Stimulated activated CD8-positive, alpha-beta memory T cell treated with anti-CD3 and anti-CD28 coated beads, Interleukin-4, amount 100 ng/mL, for 4 hours (primary cell): ENCODE data around the gene ISG20.
"Not testable (repeated sequence)": the region's sequence is repeated elsewhere in the genome, so short reads cannot be mapped to it uniquely, and the experiment has no call there.

Experiments
- DNase-seq, 2 donors: peaks; one replicate each; pipeline ENCODE4 v3.0.0-alpha.2; 2020; ENCODE audit warnings: low read depth in 2 of 2, low spot score in 1 of 2

The ISG20 gene

GRCh38 chr15:88618686-88619085 lies 20.1 kb upstream of the ISG20 start:
- DNase-seq, result no peak

GRCh38 chr15:88619796-88620195 lies 19.0 kb upstream of the ISG20 start:
- no peak for DNase-seq

DNA sequence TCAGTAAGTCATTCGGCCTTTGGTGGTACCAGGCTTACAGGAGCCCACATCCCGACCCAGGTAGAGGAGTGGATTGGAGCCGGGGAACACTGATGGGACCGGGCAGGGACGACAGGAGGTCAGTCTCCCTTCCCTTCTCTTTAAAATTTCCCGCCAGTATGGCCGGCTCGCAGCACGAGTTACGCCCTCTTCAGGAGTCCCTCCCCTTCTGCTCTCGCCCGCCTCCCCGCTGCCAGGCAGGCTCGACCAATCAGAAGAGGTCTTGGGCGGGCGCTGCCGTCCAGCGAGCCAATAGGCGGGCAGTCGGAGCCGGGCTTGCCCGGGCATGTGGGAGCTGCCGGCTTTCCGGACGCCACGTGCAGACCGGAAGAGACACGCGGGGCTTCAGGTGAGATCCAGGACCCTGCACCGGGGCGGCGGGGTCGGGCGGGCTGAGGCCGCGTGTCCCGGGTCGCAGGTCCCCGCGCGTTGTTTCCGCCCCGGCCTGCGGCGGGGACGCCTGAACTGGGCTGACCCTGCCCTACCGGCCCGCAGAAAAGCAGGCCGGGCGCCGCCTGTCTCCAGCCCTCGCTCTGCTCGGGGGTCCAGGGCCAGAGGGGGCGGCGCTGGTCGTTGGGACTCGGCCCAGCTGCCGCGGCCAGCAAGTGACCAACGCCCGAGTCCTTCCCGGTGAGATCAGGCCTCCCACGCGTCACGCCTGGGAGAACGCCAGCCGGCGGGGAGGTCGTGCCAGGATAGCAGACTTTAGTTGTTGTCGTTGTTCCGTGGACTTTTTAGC lies 17.6 kb upstream of the ISG20 start, which contains the start of gene AEN:
Gene AEN (plus strand): TSS at position 346 of the 778 bp plus-strand sequence. CDS start 4,870 bp downstream, outside the sequence.
- DNase-seq, result peak; percentile 84 to 90

- no peak for DNase-seq
These were observed 16.8 kb upstream of the ISG20 start for GRCh38 chr15:88621789-88622604.

DNA sequence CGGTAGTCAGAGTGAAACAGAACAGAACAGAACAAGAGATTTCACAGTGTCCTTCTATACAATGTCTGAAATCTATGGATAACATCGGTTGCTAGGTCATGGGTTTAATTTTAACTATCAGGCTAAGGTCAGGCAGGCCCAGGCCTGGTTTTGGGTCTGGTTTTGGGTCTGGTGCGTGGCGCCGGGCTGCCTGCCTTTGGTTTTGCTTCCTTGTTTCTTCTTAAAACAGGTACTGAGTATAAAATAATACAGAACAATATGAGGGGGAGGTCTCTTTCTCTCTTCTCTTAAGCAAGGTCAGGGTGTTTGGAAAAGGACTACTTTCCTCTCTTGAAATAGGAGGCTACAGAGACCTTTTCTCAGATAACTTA lies 16.2 kb upstream of the ISG20 start:
- DNase-seq, result no peak

- DNase-seq, result no peak
These were observed 15.8 kb upstream of the ISG20 start for GRCh38 chr15:88623061-88623460.

GRCh38 chr15:88623632-88624031 lies 15.2 kb upstream of the ISG20 start:
- no peak for DNase-seq

GRCh38 chr15:88624156-88624970 lies 14.5 kb upstream of the ISG20 start:
- DNase-seq, result no peak

DNA sequence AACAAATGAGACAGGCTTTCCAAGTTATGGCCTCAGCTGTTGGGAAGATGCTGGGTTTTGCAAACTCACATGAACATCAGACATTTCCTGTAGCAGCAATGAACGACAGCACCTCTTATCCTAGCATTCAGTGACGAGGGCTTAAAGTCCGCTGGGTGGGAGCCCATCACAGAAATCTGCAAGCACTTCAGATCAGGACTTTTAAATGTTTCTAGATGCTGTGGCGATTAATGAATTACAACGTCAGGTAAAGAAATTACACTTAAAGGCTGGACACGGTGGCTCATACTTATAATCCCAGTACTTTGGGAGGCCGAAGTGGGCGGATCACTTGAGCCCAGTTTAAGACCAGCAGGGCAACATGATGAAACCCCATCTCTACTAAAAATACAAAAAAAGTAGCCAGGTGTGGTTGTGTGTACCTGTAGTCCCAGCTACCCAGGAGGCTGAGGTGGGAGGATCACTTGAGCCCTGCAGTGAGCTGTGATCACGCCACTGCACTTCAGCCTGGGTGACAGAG lies 13.8 kb upstream of the ISG20 start:
- no peak for DNase-seq

DNA sequence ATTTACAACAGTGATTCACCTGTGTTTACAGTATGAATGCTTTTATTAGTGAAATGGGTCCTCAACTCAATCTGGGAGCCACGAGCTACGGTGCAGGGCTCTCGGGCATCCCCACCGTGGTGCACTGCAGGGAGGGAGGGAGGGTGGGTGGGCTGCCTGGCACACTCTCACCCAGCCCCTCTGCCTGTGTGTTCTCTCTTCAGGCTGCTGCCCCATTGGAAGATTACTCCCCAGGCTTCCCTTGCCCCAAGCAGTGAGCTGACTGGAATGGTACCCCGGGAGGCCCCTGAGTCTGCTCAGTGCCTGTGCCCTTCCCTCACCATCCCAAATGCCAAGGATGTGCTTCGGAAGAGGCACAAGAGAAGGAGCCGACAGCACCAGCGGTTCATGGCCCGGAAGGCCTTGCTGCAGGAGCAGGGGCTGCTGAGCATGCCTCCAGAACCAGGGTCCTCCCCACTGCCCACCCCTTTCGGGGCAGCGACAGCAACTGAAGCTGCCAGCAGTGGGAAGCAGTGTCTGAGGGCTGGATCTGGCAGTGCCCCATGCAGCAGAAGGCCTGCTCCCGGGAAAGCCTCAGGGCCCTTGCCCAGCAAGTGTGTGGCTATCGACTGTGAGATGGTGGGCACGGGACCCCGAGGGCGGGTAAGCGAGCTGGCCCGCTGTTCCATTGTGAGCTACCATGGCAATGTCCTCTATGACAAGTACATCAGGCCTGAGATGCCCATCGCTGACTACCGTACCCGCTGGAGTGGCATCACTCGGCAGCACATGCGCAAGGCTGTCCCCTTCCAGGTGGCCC lies 12.7 kb upstream of the ISG20 start:
- DNase-seq, result no peak

- DNase-seq, result no peak
These were observed 11.4 kb upstream of the ISG20 start for GRCh38 chr15:88627463-88627862.

GRCh38 chr15:88628018-88628654 lies 10.7 kb upstream of the ISG20 start:
- DNase-seq, result no peak

DNA sequence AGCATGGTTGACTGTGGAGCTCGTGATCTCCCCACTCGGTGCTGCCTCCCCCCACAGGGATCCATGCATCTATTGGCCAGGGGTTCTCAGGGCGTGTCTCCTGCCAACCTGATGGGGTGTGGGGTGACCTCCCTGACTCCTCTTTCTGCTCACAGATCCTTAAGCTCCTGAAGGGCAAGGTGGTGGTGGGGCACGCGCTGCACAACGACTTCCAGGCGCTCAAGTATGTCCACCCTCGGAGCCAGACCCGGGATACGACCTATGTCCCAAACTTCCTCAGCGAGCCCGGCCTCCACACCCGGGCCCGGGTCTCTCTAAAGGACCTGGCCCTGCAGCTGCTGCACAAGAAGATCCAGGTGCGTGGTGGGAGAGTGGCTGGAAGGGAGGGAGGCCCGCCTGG lies 9.7 kb upstream of the ISG20 start:
- no peak for DNase-seq

DNA sequence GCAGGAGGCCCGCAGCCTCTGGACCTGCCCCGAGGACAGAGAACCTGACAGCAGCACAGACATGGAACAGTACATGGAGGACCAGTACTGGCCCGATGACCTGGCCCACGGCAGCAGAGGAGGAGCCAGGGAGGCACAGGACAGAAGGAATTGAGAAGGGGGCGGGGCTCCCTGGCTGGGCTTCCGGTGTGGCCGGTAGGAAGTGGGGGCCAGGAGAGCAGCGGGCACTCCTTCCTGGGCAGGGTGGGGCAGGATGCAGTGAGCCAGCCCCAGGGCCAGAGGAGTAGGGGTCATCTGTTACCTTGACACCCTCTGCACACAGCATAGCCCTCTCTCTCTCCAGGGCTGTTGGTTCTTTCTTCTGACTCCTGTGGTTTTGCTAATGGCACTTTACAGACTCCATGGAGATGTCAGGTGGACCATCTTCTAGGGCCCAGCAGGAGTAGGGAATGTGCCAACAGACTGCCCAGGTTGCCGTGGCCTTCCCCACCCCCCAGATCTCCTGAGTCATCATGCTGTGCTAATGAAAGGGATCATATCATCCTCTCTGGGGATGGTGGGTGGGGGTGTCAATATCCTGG lies 8.6 kb upstream of the ISG20 start:
- DNase-seq, result no peak

DNA sequence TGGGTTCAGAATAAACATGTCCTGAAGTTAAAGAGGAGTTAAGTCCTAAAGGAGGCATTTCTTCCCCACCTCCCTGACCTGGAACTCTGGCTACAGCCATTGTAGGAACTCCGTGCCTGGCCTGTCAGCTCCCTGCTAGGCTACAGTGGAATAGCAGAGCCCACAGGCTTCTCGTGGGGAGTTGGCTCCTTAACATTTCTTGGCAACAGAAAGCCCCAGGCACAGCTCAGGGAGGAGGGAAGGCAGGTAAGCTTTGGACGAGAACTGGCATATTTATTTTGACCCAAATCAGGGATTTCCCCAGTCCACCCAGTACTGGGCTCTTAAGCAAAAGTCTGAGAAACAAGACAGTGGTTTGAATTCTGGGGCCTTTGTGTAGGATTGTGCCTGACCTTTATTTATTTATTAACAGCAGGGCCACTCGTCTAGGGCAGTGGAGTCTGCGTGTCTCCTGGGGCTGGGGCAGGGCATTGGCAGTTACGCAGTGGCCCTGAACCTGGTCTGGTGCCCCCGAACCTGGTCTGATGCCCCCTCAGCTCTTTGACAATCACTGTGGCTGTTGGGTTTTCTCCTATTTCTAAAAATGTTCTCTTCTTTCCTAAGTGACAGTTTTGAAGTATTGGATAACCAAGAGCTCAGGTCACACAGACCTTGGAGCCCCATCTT lies 7.9 kb upstream of the ISG20 start:
- DNase-seq, result no peak

- no peak for DNase-seq
These were observed 7.3 kb upstream of the ISG20 start for GRCh38 chr15:88631464-88632028.

- DNase-seq, result not testable (repeated sequence)
These were observed 6.0 kb upstream of the ISG20 start for GRCh38 chr15:88632797-88633196.

- no peak for DNase-seq
These were observed 4.4 kb upstream of the ISG20 start for GRCh38 chr15:88634449-88634848.

- DNase-seq, result no peak
These were observed 3.5 kb upstream of the ISG20 start for GRCh38 chr15:88635318-88635717.
